Activated CD4-positive, alpha-beta T cell treated with anti-CD3 and anti-CD28 coated beads, Interleukin-2, amount 10 ng/mL, durations not matched to agents 24 days and 14 days (primary cell): ENCODE measurements around the gene THOC2. TPM values are rescaled to one million over a fixed set of nuclear protein-coding genes. Genes with fewer than 3 reads are reported as not detected.
"Not testable (repeated sequence)": the region's sequence is repeated elsewhere in the genome, so short reads cannot be mapped to it uniquely, and the experiment has no call there.

Experiments used
- DNase-seq: peaks from one replicate; pipeline ENCODE4 v3.0.0; 2022
- H3K27ac Mint-ChIP-seq: one replicate; pipeline ENCODE4 v1.8.0; 2022; ENCODE audit warnings: mild to moderate bottlenecking, mixed read lengths
- H3K27me3 Mint-ChIP-seq: one replicate; pipeline ENCODE4 v1.8.0; 2022; ENCODE audit warnings: mixed read lengths
- H3K36me3 Mint-ChIP-seq: one replicate; pipeline ENCODE4 v1.8.0; 2022; ENCODE audit warnings: low read depth, mild to moderate bottlenecking, mixed read lengths
- H3K4me1 Mint-ChIP-seq: one replicate; pipeline ENCODE4 v1.8.0; 2021; ENCODE audit warnings: mixed read lengths
- H3K4me3 Mint-ChIP-seq: one replicate; pipeline ENCODE4 v1.8.0; 2022; ENCODE audit warnings: mild to moderate bottlenecking, moderate library complexity, mixed read lengths
- H3K9me3 Mint-ChIP-seq: one replicate; pipeline ENCODE4 v1.8.0; 2021; ENCODE audit warnings: mixed read lengths
- intact Hi-C: fragments of 100-400 bp; cut with micrococcal nuclease; formaldehyde crosslinking; loops from one replicate; pipeline ENCODE4 v1.15.1; 2023
- total RNA-seq: library from RNA; stranded (reverse); gene quantifications from 2 replicates; pipeline ENCODE4 v1.2.3, GENCODE V29; 2022

The THOC2 gene
- total RNA-seq, 1 donor from 2014 or later, result 96.7 TPM

DNA sequence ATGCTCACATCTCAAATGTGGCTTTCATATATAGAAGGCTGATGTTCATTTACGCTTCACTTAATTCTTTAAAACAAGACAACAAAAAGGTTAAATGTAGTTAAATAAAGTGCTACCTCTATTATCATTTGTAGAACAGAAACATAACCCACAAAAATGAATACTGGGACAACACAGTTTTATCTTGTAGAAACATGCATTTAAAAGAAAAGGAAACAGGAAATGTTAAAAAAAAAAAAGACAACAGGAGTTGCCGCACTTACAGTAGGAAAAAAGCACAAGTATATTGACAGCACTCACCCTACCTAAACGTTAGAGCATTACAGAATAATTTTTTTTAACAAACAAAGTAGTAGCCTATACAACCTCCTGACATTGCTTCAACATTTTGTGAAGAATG is 4.8 kb downstream of the THOC2 start:
- intact Hi-C loops, result no loop called here
- H3K27ac Mint-ChIP-seq, result no peak overlapping the region
- H3K9me3 Mint-ChIP-seq, result no peaks in the 10 kb centered on the region
- peak overlapping the region; percentile 48 for H3K4me3 Mint-ChIP-seq
- no peaks in the 10 kb centered on the region for H3K27me3 Mint-ChIP-seq
- peaks cover 8% of the 10 kb centered on the region for H3K36me3 Mint-ChIP-seq
- no peak for DNase-seq
- peaks cover 13% of the 10 kb centered on the region for H3K4me1 Mint-ChIP-seq

DNA sequence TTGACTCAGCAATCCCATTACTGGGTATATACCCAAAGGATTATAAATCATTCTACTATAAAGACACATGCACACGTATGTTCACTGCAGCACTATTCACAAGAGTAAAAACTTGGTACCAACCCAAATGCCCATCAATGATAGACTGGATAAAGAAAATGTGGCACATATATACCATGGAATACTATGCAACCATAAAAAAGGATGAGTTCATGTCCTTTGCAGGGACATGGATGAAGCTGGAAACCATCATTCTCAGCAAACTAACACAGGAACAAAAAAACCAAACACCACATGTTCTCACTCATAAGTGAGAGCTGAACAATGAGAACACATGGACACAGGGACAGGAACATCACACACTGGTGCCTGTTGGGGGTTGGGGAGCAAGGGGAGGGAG is 10.7 kb downstream of the THOC2 start:
- H3K27me3 Mint-ChIP-seq, H3K9me3 Mint-ChIP-seq, H3K4me1 Mint-ChIP-seq, H3K27ac Mint-ChIP-seq, DNase-seq, H3K4me3 Mint-ChIP-seq, intact Hi-C loops: not testable (repeated sequence)
- peaks cover 14% of the 10 kb centered on the region for H3K36me3 Mint-ChIP-seq

DNA sequence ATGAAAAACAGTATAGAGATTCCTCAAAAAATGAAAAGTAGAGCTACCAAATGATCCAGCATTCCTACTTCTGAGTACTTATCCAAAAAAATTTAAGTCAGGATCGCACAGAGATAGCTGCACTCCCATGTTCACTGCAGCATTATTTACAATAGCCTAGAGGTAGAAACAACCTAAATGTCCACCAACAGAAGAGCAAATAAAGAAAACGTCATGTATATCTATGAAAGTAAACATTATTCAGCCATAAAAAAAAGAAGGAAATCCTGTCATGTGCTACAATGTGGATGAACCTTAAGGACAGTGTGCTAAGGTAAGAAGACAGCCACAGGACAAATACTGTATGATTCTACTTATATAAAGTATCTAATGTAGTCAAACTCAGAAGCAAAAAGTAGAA is 12.4 kb downstream of the THOC2 start:
- Mint-ChIP-seq H3K36me3 (peaks cover 21% of the 10 kb centered on the region), H3K9me3 (no peaks in the 10 kb centered on the region), H3K4me3 (no peak overlapping the region), H3K4me1 (peaks cover 5% of the 10 kb centered on the region), H3K27me3 (no peaks in the 10 kb centered on the region), H3K27ac (no peak overlapping the region)
- DNase-seq, result no peak
- intact Hi-C loops, result no loop called here

DNA sequence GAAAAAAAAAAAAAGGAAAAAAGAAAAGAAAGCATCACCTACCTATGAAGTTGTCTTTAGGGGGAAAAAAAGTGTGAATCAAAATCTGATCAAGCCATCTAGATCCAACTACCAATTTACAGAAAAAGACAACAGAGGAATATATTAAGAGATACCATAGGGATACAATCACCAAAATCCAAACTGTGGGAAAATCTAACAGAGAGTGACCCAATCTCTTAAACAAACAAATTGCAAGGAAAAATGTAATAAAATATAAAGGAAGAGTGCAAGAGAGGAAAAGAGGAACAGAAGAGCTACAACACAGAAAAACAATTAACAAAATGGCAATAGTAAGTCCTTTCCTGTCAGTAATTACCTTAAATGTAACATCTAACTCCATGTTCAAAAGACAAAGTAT is 19.0 kb downstream of the THOC2 start:
- DNase-seq, result no peak
- Mint-ChIP-seq H3K27ac (no peak overlapping the region), H3K36me3 (peaks cover 16% of the 10 kb centered on the region), H3K9me3 (no peaks in the 10 kb centered on the region), H3K4me3 (no peak overlapping the region), H3K4me1 (peaks cover 6% of the 10 kb centered on the region), H3K27me3 (no peaks in the 10 kb centered on the region)
- intact Hi-C loops, result no loop called here

DNA sequence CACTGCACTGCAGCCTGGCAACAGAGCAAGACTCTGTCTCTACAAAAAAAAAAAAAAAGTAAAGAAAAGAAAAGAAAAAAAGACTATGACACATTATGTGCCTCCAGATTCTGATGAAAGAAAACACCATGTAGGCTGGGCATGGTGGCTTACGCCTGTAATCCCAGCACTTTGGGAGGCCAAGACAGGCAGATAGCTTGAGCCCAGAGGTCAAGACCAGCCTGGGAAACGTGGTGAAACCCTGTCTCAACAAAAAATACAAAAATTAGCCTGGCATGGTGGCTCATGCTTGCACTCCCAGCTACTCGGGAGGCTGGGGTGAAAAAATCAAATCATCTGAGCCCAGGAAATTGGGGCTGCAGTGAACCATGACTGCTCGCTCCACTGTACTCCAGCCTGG is 19.4 kb downstream of the THOC2 start:
- Mint-ChIP-seq H3K27ac (no peak overlapping the region), H3K9me3 (no peaks in the 10 kb centered on the region), H3K27me3 (no peaks in the 10 kb centered on the region), H3K4me1 (peaks cover 6% of the 10 kb centered on the region), H3K36me3 (peaks cover 16% of the 10 kb centered on the region), H3K4me3 (no peak overlapping the region)
- no peak for DNase-seq
- intact Hi-C loops, result no loop called here

DNA sequence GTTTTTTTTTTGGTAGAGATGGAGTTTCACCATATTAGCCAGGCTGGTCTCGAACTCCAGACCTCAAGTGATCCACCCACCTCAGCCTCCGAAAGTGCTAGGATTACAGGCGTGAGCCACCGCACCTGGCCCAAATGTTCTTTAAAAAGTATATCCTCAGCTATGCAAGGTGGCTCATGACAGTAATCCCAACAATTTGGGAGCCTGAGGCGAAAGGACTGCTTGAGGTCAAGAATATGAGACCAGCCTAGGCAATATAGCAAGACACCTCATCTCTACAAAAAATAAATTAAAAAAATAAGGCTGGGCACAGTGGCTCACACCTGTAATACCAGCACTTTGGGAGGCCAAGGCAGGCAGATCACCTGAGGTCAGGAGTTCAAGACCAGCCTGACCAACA is 21.7 kb downstream of the THOC2 start:
- DNase-seq, H3K9me3 Mint-ChIP-seq, H3K27ac Mint-ChIP-seq, H3K4me3 Mint-ChIP-seq, H3K27me3 Mint-ChIP-seq, intact Hi-C loops, H3K4me1 Mint-ChIP-seq: not testable (repeated sequence)
- H3K36me3 Mint-ChIP-seq, result peaks cover 13% of the 10 kb centered on the region

DNA sequence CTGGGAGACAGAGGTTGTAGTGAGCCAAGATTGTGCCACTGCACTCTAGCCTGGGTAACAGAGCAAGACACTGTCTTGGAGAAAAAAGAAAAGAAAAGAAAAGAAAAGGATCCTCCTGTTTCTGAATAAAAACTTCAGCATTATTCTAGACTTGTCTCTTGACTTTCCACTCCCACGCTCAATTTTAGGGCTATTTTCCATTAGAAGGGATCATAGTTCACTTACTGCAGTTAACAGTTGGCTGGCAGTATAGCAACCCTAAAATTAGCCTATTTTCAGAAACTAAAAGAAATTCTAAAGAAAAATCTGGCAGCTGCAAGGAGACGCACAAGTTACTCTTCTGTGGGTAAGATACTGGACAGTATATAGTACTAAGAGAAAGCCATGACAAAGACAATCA is 28.1 kb downstream of the THOC2 start:
- H3K4me1 Mint-ChIP-seq, result peaks cover 7% of the 10 kb centered on the region
- H3K9me3 Mint-ChIP-seq, result no peaks in the 10 kb centered on the region
- peak overlapping the region; percentile 34 for H3K27ac Mint-ChIP-seq
- no peak overlapping the region for H3K4me3 Mint-ChIP-seq
- H3K27me3 Mint-ChIP-seq, result no peaks in the 10 kb centered on the region
- H3K36me3 Mint-ChIP-seq, result peaks cover 4% of the 10 kb centered on the region
- intact Hi-C loops, result no loop called here
- DNase-seq, result no peak

DNA sequence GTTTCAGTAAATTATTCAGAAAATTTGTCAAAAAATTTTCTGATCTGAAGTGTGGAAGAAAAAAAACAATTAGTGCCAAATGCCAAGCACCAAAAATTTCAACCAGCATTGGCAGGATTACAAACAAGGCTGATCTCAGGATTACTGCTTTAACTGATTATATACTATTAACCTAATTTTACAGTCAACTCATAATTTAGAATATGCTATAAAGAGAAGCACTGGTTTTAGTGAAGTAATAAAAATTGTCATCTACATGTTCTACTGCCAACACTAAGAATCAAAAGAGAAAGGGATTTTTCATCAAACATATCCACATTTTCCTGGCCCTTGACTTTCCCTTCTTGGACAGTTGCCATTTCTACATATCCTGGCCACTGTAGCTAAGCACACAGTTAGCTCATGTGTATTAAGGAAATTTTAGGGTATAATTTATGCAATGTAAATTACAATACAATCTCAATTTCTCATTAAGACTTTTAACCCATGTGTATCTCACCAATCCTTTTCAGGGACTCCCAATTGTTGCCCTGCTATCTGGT is 33.8 kb downstream of the THOC2 start:
- Mint-ChIP-seq H3K27me3 (no peaks in the 10 kb centered on the region), H3K27ac (no peak overlapping the region), H3K9me3 (no peaks in the 10 kb centered on the region), H3K4me3 (no peak overlapping the region), H3K36me3 (peaks cover 2% of the 10 kb centered on the region), H3K4me1 (peaks cover 2% of the 10 kb centered on the region)
- intact Hi-C loops, result no loop called here
- no peak for DNase-seq

DNA sequence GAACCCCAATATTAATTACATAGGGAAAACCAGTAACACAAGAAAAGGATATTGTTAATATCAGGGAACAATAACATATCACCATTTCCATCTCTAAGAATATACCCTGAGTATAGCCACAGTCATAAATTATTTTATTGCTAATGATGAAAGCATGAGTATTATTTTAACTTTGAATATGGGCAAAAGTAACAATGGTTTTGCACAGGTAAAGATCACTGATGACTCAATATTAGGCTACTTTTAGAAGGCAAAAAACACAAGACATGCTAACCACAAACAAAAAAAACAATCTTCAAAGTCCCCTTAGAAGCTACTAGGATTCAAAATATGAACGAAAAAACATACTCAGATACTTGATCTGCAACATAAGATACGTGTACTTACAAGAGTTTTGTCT is 36.5 kb downstream of the THOC2 start:
- Mint-ChIP-seq H3K36me3 (peaks cover 8% of the 10 kb centered on the region), H3K4me3 (no peak overlapping the region), H3K27me3 (no peaks in the 10 kb centered on the region), H3K4me1 (peaks cover 2% of the 10 kb centered on the region), H3K9me3 (no peaks in the 10 kb centered on the region), H3K27ac (no peak overlapping the region)
- no peak for DNase-seq
- intact Hi-C loops, result no loop called here

DNA sequence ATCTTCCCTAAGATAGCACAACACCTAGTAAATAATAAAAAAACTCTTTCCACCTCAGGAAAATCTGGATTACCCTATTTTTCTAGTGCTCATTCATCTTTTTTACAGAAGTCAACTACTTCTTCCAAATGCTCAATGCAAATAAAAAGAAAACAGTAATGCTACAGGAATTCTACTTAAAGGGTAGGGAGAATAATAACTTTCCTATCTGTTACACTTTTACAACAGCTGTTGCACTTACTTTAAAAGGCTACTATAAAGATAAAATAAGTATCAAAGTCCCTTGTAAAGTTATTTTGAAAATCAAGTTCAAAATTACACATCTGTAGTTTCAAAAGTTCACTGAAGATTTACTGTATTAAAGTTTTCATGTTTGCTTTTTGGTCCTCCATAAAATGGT is 37.6 kb downstream of the THOC2 start:
- Mint-ChIP-seq H3K4me3 (no peak overlapping the region), H3K27me3 (no peaks in the 10 kb centered on the region), H3K9me3 (no peaks in the 10 kb centered on the region), H3K27ac (no peak overlapping the region), H3K36me3 (peaks cover 12% of the 10 kb centered on the region), H3K4me1 (peaks cover 2% of the 10 kb centered on the region)
- intact Hi-C loops, result no loop called here
- DNase-seq, result no peak

DNA sequence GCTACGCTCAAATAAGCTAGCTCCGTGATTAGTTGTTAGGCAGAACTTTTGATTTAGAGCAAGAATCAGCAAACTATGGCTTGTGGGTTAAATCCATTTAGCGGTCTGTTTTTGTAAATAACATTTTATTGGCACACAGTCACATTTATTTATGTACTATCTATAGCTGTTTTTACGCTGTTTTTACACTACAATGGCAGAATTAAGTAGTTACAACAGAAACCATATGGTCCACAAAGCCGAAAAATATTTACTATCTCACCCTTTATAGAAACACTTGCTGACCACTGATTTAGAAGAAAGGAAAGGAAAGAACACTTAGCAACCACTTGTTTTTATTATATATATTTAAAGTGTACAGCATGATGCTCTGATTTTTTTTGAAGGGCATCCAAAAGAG is 41.1 kb downstream of the THOC2 start:
- Mint-ChIP-seq H3K4me3 (no peak overlapping the region), H3K27me3 (no peaks in the 10 kb centered on the region), H3K4me1 (no peaks in the 10 kb centered on the region), H3K9me3 (no peaks in the 10 kb centered on the region), H3K27ac (no peak overlapping the region), H3K36me3 (peaks cover 17% of the 10 kb centered on the region)
- intact Hi-C loops, result no loop called here
- no peak for DNase-seq

DNA sequence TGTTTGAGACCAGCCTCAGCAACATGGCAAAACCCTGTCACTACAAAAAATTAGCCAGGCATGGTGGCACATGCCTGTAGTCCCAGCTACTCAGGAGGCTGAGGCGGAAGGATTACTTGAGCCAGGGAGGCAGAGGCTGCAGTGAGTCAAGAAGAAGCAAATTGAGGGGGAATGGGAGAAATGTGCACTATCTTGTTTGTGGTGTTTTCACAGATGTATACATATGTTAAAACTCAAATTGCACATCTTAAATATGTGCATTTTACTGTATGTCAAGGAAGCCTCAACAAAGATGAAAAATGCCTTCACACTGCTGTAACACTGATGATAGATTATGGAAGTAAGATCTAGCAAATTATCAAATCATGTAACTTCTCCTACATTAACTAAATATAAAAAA is 44.3 kb downstream of the THOC2 start:
- DNase-seq, result no peak
- H3K4me1 Mint-ChIP-seq, result no peaks in the 10 kb centered on the region
- no peak overlapping the region for H3K4me3 Mint-ChIP-seq
- intact Hi-C loops, result no loop called here
- H3K9me3 Mint-ChIP-seq, result no peaks in the 10 kb centered on the region
- no peaks in the 10 kb centered on the region for H3K27me3 Mint-ChIP-seq
- peaks cover 30% of the 10 kb centered on the region for H3K36me3 Mint-ChIP-seq
- H3K27ac Mint-ChIP-seq, result no peak overlapping the region

DNA sequence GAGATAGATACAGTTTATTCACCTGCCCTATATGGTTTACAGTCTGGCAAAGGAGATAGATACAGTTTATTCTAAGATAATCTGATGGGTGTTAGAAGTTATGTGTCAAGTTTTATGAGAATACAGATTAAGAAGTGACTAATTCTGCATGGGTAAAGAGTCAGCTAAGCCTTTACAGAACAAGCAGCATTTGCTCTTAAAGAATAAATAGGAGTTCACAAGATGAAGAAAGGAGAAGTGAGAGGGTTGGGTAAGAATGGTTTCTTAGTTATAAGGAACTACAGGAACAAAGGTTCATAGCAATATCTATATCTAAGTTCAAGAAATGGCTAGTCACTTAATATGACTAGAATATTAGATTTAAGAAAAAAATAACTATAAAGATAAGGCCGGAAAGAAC is 47.6 kb downstream of the THOC2 start:
- intact Hi-C loops, result no loop called here
- DNase-seq, result no peak
- H3K4me1 Mint-ChIP-seq, result peaks cover 3% of the 10 kb centered on the region
- H3K27ac Mint-ChIP-seq, result no peak overlapping the region
- H3K9me3 Mint-ChIP-seq, result no peaks in the 10 kb centered on the region
- no peak overlapping the region for H3K4me3 Mint-ChIP-seq
- peaks cover 43% of the 10 kb centered on the region for H3K36me3 Mint-ChIP-seq
- H3K27me3 Mint-ChIP-seq, result no peaks in the 10 kb centered on the region

DNA sequence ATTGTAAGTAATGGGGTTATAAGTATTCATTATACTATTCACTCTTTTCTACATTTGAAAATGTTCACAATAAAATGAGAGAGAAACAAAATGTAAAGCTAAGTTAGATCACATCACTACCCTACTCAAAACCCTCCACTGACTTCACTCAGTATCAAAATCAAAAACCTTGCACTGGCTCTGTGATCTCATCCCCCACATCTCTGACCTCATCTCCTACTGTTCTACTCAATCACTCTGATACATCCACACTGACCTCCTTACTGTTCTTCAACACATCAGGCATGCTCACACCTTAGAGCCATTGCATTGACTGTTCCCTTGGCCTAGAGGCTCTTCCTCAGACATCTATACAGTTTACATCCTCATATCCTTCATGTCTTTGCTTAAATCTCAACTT is 50.7 kb downstream of the THOC2 start:
- Mint-ChIP-seq H3K27me3 (no peaks in the 10 kb centered on the region), H3K27ac (peak overlapping the region; percentile 13), H3K4me3 (no peak overlapping the region), H3K4me1 (peaks cover 3% of the 10 kb centered on the region), H3K9me3 (peaks cover 4% of the 10 kb centered on the region), H3K36me3 (peaks cover 54% of the 10 kb centered on the region)
- no peak for DNase-seq
- intact Hi-C loops, result no loop called here

DNA sequence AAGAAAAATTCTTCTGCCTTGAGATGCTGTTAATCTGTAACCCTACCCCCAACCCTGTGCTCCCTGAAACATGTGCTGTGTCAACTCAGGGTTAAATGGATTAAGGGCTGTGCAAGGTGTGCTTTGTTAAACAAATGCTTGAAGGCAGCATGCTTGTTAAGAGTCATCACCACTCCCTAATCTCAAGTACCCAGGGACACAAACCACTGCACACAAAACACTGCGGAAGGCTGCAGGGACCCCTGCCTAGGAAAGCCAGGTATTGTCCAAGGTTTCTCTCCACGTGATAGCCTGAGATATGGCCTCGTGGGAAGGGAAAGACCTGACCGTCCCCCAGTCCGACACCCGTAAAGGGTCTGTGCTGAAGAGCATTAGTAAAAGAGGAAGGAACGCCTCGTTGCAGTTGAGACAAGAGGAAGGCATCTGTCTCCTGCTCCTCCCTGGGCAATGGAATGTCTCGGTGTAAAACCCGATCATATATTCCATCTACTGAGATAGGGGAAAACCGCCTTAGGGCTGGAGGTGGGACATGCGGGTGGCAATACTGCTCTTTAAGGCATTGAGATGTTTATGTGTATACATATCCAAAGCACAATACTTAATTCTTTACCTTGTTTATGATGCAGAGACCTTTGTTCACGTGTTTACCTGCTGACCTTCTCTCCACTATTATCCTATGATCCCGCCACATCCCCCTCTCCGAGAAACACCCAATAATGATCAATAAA is 53.0 kb downstream of the THOC2 start:
- H3K27me3 Mint-ChIP-seq, H3K4me1 Mint-ChIP-seq, DNase-seq, H3K27ac Mint-ChIP-seq, H3K9me3 Mint-ChIP-seq, H3K4me3 Mint-ChIP-seq, intact Hi-C loops: not testable (repeated sequence)
- H3K36me3 Mint-ChIP-seq, result peaks cover 56% of the 10 kb centered on the region
